SJCRH30 (cell line): ENCODE measurements around the gene PDPK1. TPM values are rescaled to one million over a fixed set of nuclear protein-coding genes. Genes with fewer than 3 reads are reported as not detected.
"Not testable (repeated sequence)": the region's sequence is repeated elsewhere in the genome, so short reads cannot be mapped to it uniquely, and the experiment has no call there.

Experiments used
- DNase-seq, 2 experiments: peaks; one replicate each; pipeline ENCODE4 v3.0.0-alpha.2; 2015 to 2020
- H3K27ac ChIP-seq: fragments of 250-450 bp; sonication (Bioruptor Pico); 2 replicates; pipeline ENCODE4 v1.5.1; 2020; ENCODE audit warnings: mild to moderate bottlenecking, moderate library complexity
- H3K27me3 ChIP-seq: fragments of 250-450 bp; sonication (Bioruptor Pico); 2 replicates; pipeline ENCODE4 v1.5.1; 2020; ENCODE audit warnings: mild to moderate bottlenecking, moderate library complexity
- H3K36me3 ChIP-seq: fragments of 250-450 bp; sonication (Bioruptor Pico); 2 replicates; pipeline ENCODE4 v1.5.1; 2020; ENCODE audit warnings: mild to moderate bottlenecking, moderate library complexity
- H3K4me1 ChIP-seq: fragments of 250-450 bp; sonication (Bioruptor Pico); 2 replicates; pipeline ENCODE4 v1.5.1; 2020; ENCODE audit warnings: mild to moderate bottlenecking, moderate library complexity
- H3K4me3 ChIP-seq: fragments of 250-450 bp; sonication (Bioruptor Pico); 2 replicates; pipeline ENCODE4 v1.5.1; 2020; ENCODE audit warnings: mild to moderate bottlenecking, moderate library complexity
- H3K9me3 ChIP-seq: fragments of 250-450 bp; sonication (Bioruptor Pico); replicated peaks from 2 replicates; pipeline ENCODE4 v1.5.1; 2020; ENCODE audit warnings: mild to moderate bottlenecking, moderate library complexity
- total RNA-seq: library from RNA; depleted of rRNA; stranded (reverse); fragments of >200 nt; shearing (Covaris generic); gene quantifications from 2 replicates; pipeline ENCODE4 v1.2.3, GENCODE V29; 2014

The PDPK1 gene
- total RNA-seq, 1 experiment from 2014 or later, result 27.9 TPM

GRCh38 chr16:2610781-2611498 lies 73.1 kb downstream of the PDPK1 start:
- DNase-seq, result no peak
- Histone ChIP-seq H3K36me3 (peaks cover 6% of the 10 kb centered on the region; the same call in 1 of the 2 replicates), H3K4me1 (no peaks in the 10 kb centered on the region), H3K27me3 (no peaks in the 10 kb centered on the region), H3K4me3 (no peak overlapping the region), H3K9me3 (no peaks in the 10 kb centered on the region), H3K27ac (no peak overlapping the region)

- Histone ChIP-seq H3K36me3 (peaks cover 6% of the 10 kb centered on the region; the same call in 1 of the 2 replicates), H3K27ac (no peak overlapping the region)
Measured at GRCh38 chr16:2611499-2611862, 73.7 kb downstream of the PDPK1 start.

GRCh38 chr16:2611877-2612276 lies 74.1 kb downstream of the PDPK1 start:
- not testable (repeated sequence) for DNase-seq, H3K4me1 ChIP-seq, H3K27me3 ChIP-seq, H3K27ac ChIP-seq, H3K9me3 ChIP-seq, H3K4me3 ChIP-seq, H3K36me3 ChIP-seq

More at GRCh38 chr16:2611499-2611862, 73.7 kb downstream of the PDPK1 start:
- Histone ChIP-seq H3K9me3 (no peaks in the 10 kb centered on the region), H3K4me1 (no peaks in the 10 kb centered on the region), H3K4me3 (no peak overlapping the region), H3K27me3 (no peaks in the 10 kb centered on the region)
- DNase-seq, result no peak

- DNase-seq, H3K4me1 ChIP-seq, H3K9me3 ChIP-seq: not testable (repeated sequence)
Measured at GRCh38 chr16:2613251-2613650, 75.4 kb downstream of the PDPK1 start.

GRCh38 chr16:2614761-2615191 lies 77.0 kb downstream of the PDPK1 start:
- Histone ChIP-seq H3K4me1 (no peaks in the 10 kb centered on the region), H3K27ac (no peak overlapping the region), H3K27me3 (no peaks in the 10 kb centered on the region), H3K4me3 (no peak overlapping the region), H3K9me3 (no peaks in the 10 kb centered on the region), H3K36me3 (peaks cover 6% of the 10 kb centered on the region; the same call in 1 of the 2 replicates)
- DNase-seq, result no peak

More at GRCh38 chr16:2613251-2613650, 75.4 kb downstream of the PDPK1 start:
- not testable (repeated sequence) for H3K27me3 ChIP-seq, H3K4me3 ChIP-seq, H3K36me3 ChIP-seq, H3K27ac ChIP-seq

GRCh38 chr16:2618964-2619363 lies 81.1 kb downstream of the PDPK1 start:
- not testable (repeated sequence) for H3K9me3 ChIP-seq, H3K27me3 ChIP-seq, H3K36me3 ChIP-seq, DNase-seq, H3K4me1 ChIP-seq, H3K4me3 ChIP-seq, H3K27ac ChIP-seq

GRCh38 chr16:2619628-2620027 lies 81.8 kb downstream of the PDPK1 start:
- not testable (repeated sequence) for H3K9me3 ChIP-seq, H3K27me3 ChIP-seq, H3K27ac ChIP-seq, H3K4me3 ChIP-seq, H3K36me3 ChIP-seq, H3K4me1 ChIP-seq, DNase-seq

- DNase-seq, result not testable (repeated sequence)
Measured at GRCh38 chr16:2620870-2621269, 83.0 kb downstream of the PDPK1 start.

GRCh38 chr16:2621395-2621794 lies 83.6 kb downstream of the PDPK1 start:
- H3K27me3 ChIP-seq, H3K9me3 ChIP-seq, H3K4me3 ChIP-seq, H3K4me1 ChIP-seq, DNase-seq, H3K36me3 ChIP-seq, H3K27ac ChIP-seq: not testable (repeated sequence)

More at GRCh38 chr16:2620870-2621269, 83.0 kb downstream of the PDPK1 start:
- not testable (repeated sequence) for H3K36me3 ChIP-seq, H3K9me3 ChIP-seq, H3K27me3 ChIP-seq, H3K27ac ChIP-seq, H3K4me1 ChIP-seq, H3K4me3 ChIP-seq

GRCh38 chr16:2627075-2627474 lies 89.3 kb downstream of the PDPK1 start:
- H3K27me3 ChIP-seq, H3K36me3 ChIP-seq, H3K4me3 ChIP-seq, H3K27ac ChIP-seq, H3K9me3 ChIP-seq, H3K4me1 ChIP-seq, DNase-seq: not testable (repeated sequence)

- H3K9me3 ChIP-seq, DNase-seq, H3K27ac ChIP-seq, H3K27me3 ChIP-seq, H3K4me1 ChIP-seq, H3K36me3 ChIP-seq, H3K4me3 ChIP-seq: not testable (repeated sequence)
Measured at GRCh38 chr16:2631203-2631602, 93.4 kb downstream of the PDPK1 start.

- H3K9me3 ChIP-seq, H3K27me3 ChIP-seq, H3K27ac ChIP-seq, DNase-seq, H3K4me1 ChIP-seq, H3K36me3 ChIP-seq, H3K4me3 ChIP-seq: not testable (repeated sequence)
Measured at GRCh38 chr16:2632291-2632690, 94.5 kb downstream of the PDPK1 start.

GRCh38 chr16:2639071-2639721 lies 101.4 kb downstream of the PDPK1 start:
- not testable (repeated sequence) for H3K4me3 ChIP-seq, H3K27me3 ChIP-seq, H3K27ac ChIP-seq, H3K4me1 ChIP-seq, H3K9me3 ChIP-seq, H3K36me3 ChIP-seq
- peak in 1 of 2 experiments; percentile 26 for DNase-seq

- not testable (repeated sequence) for H3K4me1 ChIP-seq, DNase-seq, H3K27me3 ChIP-seq, H3K36me3 ChIP-seq, H3K4me3 ChIP-seq, H3K9me3 ChIP-seq, H3K27ac ChIP-seq
Measured at GRCh38 chr16:2639722-2640072, 101.9 kb downstream of the PDPK1 start.

- not testable (repeated sequence) for DNase-seq, H3K27ac ChIP-seq, H3K9me3 ChIP-seq, H3K4me1 ChIP-seq, H3K36me3 ChIP-seq, H3K4me3 ChIP-seq, H3K27me3 ChIP-seq
Measured at GRCh38 chr16:2642561-2642960, 104.7 kb downstream of the PDPK1 start.
